GM19240 (cell line): ENCODE data around the gene SBF2.
"Not testable (repeated sequence)": the region's sequence is repeated elsewhere in the genome, so short reads cannot be mapped to it uniquely, and the experiment has no call there.

Experiments used
- DNase-seq: peaks from one replicate; pipeline ENCODE4 v3.0.0; 2011; ENCODE audit warnings: low spot score; ENCODE audit not compliant: insufficient read length

Gene SBF2

DNA sequence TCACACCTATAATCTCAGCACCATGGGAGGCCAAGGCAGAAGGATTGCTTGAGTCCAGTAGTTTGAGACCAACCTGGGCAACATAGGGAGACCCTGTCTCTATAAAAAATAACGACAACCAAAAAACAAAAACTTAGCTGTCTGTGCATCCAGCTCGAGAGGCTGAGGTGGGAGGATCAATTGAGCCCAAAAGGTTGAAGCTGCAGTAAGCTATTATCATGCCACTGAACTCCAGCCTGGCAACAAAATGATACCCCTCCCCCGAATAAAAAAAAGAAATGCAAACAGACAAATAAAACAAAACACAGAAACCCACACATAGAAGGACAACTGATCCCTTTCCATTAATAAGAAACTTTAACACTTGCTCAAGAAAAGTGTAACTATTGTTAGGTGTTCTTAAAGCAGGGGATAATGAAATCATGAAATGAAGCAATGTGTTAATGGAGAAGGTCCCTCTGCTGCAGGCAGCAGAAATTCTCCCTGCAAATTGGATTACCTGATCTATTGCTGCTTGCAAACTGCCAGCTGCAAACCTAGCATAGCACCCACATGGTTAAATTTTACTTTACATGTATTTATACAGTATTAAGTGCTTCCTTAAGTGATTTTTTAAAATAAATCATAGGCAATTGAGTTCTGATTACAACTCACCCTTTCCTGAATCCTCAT, 226.3 kb downstream of the SBF2 start:
- DNase-seq: no peak

DNA sequence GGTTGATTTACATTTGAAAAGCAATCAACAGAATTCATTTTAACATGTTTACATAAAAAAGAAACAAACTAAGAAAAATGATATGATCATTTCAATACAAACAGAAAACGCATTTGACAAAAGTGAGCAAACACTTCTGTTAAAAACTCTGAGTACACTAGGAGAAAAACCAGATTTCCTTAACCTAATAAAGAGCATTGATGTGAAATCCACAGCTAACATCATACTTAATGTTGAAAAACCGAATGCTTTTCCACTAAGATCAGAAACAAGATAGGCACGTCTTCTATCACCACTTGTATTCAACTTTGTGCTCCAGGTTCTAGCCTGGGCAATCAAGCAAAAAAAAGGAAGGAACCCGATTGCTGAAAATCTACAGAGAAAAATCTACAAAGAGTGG, 227.6 kb downstream of the SBF2 start:
- no peak for DNase-seq

- DNase-seq: no peak
Measured at GRCh38 chr11:10064828-10065227, 229.2 kb downstream of the SBF2 start.

DNA sequence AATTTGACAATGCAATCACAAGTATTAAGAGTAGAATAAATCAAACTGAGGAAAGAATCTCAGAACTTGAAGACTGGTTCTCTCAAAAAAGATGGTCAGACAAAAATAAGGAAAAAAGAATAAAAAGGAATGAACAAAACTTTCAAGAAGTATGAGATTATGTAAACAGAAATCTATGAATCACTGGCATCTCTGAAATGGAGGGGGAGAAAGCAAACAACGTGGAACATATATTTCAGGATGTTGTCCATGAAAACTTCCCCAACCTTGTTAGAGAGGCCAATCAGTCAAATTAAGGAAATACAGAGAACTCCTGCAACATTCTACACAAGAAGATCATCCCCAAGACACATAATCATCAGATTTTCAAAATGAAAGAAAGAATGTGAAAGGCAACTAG, 235.7 kb downstream of the SBF2 start:
- DNase-seq: no peak

DNA sequence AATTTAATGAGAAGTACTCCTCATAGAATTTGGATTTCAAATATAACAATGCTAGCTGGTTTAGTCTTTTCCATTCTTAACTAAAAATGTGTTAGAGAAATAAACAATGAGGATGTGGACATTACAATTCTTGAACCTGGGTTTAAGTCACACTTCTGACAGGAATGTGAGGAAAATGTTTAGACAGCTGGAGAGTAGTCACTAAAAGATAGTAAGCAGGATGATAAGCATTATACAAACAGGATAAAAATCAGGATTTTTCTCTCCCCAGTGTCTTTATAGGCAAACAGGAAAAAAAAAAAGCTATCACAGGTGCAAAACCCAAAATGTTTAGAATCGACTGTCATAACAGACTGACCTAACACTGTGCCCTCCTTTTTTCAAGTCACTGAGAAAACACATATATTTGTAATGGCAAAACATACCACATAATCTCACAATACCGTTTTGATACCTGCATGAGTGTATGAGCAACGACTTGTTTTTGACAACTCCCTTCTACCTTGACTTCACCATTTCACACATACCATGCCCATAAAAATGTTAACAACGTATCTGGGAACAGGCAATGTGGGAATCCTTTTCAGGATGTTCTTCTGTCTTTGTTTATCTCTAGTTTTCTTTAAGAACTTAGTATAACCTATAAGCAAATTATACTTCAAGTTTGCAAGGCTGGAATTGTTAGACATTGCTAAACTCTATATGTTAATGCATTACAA, 242.0 kb downstream of the SBF2 start:
- DNase-seq: no peak

GRCh38 chr11:10050561-10050960, 243.5 kb downstream of the SBF2 start:
- no peak for DNase-seq

- DNase-seq: no peak
Measured at GRCh38 chr11:10049756-10050155, 244.3 kb downstream of the SBF2 start.

- no peak for DNase-seq
Measured at GRCh38 chr11:10048350-10048749, 245.7 kb downstream of the SBF2 start.

DNA sequence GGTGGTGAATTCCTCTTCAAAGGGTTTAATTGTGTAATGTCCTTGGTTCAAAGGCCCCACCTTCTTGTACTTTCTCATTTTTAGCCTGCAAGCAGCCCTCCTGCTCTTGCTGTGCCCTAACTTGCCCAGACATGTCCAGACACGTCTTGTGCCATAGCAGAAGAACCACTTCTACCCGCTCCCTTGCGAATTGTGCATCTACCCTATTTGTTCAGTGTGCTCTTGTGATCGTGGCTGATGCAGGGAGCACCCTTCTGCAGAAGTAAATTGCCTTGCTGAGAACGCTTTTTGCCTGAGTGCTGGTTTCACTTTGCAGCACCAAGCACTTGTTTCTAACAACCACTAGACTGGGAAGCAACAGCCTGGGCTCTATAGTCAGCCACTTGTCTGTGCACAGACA, 249.4 kb downstream of the SBF2 start:
- no peak for DNase-seq

DNA sequence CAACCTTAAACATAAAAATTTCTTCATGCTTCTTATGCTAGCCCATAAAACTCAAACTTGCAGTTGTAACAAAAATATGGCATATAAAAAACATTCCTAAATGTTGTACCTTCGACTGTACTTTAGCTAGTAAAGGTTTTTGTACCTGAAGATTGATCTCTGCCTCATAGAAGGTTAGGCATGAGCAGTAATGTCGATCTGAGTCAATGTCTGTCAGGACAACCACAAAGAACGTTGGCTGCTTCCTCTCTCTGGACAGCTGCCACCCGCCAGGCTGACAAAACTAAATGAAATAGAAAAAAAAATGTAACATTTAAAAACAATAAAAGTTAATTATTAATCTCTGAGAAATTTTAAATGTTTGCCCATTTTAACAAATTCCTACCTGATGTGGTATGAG, 251.3 kb downstream of the SBF2 start:
- no peak for DNase-seq

- DNase-seq: no peak
Measured at GRCh38 chr11:10041748-10042446, 252.1 kb downstream of the SBF2 start.

DNA sequence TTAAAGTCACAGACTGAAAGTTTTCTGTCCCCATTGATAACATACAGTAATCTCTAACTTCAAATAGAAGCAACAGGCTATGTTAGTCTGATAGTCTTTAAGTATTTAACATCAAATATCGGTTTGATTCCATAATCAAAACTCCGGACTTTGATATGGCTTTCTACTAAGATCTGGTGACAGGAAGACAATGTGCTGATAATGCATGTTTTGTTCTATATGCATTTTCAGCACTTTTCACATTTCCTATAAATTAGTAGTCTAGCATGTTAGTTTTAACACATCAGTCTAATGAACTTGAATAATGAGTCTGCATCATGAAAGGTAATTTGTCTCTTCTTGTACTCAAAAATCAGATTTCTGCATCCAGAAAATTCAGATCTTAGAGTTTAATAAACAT, 252.7 kb downstream of the SBF2 start:
- no peak for DNase-seq

- no peak for DNase-seq
Measured at GRCh38 chr11:10038521-10039302, 255.3 kb downstream of the SBF2 start.

GRCh38 chr11:10035932-10036331, 258.1 kb downstream of the SBF2 start:
- DNase-seq: not testable (repeated sequence)

- DNase-seq: no peak
Measured at GRCh38 chr11:10032935-10033334, 261.1 kb downstream of the SBF2 start.

GRCh38 chr11:10030122-10030490, 263.9 kb downstream of the SBF2 start:
- DNase-seq: no peak

DNA sequence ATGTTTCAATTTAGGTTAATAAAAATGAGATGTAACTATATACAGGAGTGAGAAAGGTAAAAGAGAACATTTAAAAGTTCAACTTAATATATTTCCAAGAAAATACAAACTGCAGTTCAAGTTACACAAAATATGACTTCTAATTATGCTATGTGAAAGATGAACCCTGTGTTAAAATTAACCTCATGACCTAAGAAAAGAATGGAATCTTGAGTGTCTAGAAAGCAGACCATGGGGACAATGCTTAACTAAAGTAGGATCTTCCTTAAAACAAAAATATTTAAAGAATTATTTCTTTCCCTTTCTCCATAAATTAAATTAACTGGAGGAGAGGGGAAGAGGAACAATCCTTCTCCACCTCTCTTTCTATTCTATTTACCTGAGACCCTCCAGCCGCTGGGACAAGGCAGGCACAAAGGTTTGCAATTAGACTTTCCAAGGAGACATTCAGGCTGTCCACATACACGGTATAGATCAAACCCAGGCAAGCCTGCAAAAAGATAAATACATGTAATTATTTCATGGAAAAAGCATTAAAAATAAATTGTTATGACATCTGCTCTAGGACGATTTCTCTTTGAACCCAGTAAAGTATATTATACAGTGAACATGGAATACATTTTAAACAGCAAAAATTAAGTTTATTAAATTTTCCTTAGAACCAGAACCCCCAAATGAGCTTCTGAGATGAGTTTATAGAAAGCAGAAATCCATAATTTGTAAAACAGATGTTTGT, 264.5 kb downstream of the SBF2 start:
- no peak for DNase-seq

- DNase-seq: no peak
Measured at GRCh38 chr11:10026514-10026913, 267.5 kb downstream of the SBF2 start.

DNA sequence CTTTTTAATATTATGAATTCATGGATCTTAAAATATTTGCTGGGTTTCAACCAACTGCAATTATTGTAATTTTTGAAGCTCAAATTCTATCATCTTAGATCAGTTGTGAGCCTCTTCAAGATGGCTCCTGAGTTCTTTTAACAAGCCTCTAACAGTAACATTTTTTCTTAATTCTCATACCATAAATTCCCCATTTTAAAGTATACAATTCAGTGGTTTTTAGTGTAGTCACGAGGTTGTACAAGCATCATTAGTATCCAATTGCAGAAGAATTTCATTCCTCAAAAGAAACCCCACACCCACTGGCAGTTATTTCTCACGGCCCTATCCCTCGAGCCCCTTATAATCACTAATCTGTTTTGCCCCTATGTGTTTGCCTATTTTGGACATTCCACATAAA, 270.8 kb downstream of the SBF2 start:
- DNase-seq: no peak

- no peak for DNase-seq
Measured at GRCh38 chr11:10022764-10023163, 271.3 kb downstream of the SBF2 start.

GRCh38 chr11:10021563-10021962, 272.5 kb downstream of the SBF2 start:
- no peak for DNase-seq
